AG08396 (cell line): ENCODE data around the gene BDKRB1.

ENCODE experiments used
- DNase-seq: peaks from one replicate; pipeline ENCODE4 v3.0.0; 2012; ENCODE audit warnings: low spot score, mixed read lengths

The BDKRB1 gene

GRCh38 chr14:96261772-96262655 lies 6.0 kb downstream of the BDKRB1 start:
- DNase-seq = no peak

- DNase-seq = no peak
Observed at GRCh38 chr14:96263347-96264199, 7.6 kb downstream of the BDKRB1 start.

GRCh38 chr14:96264200-96264553 lies 8.2 kb downstream of the BDKRB1 start:
- DNase-seq = no peak

- peak; percentile 42 for DNase-seq
Observed at GRCh38 chr14:96264853-96265252, 8.8 kb downstream of the BDKRB1 start.

GRCh38 chr14:96265383-96266095 lies 9.5 kb downstream of the BDKRB1 start:
- DNase-seq = no peak

- peak; percentile 66 for DNase-seq
Observed at GRCh38 chr14:96267336-96267735, 11.3 kb downstream of the BDKRB1 start.

GRCh38 chr14:96267916-96268315 lies 11.9 kb downstream of the BDKRB1 start:
- DNase-seq = no peak

- DNase-seq = peak; percentile 87
Observed at GRCh38 chr14:96268431-96269358, 12.7 kb downstream of the BDKRB1 start.

- no peak for DNase-seq
Observed at GRCh38 chr14:96269359-96269710, 13.3 kb downstream of the BDKRB1 start.

- no peak for DNase-seq
Observed at GRCh38 chr14:96270565-96271420, 14.8 kb downstream of the BDKRB1 start.

- no peak for DNase-seq
Observed at GRCh38 chr14:96271421-96271762, 15.4 kb downstream of the BDKRB1 start.

- DNase-seq = no peak
Observed at GRCh38 chr14:96272777-96273473, 16.9 kb downstream of the BDKRB1 start.

GRCh38 chr14:96273629-96274028 lies 17.6 kb downstream of the BDKRB1 start:
- no peak for DNase-seq

- DNase-seq = no peak
Observed at GRCh38 chr14:96274122-96274521, 18.1 kb downstream of the BDKRB1 start.

GRCh38 chr14:96274543-96274942 lies 18.5 kb downstream of the BDKRB1 start:
- DNase-seq = peak; percentile 59

GRCh38 chr14:96275177-96276112 lies 19.4 kb downstream of the BDKRB1 start:
- DNase-seq = peak; percentile 80

- DNase-seq = no peak
Observed at GRCh38 chr14:96277890-96278289, 21.9 kb downstream of the BDKRB1 start.

- DNase-seq = no peak
Observed at GRCh38 chr14:96279564-96279963, 23.6 kb downstream of the BDKRB1 start.

- DNase-seq = no peak
Observed at GRCh38 chr14:96280104-96280503, 24.1 kb downstream of the BDKRB1 start.
